ENCODE data around the gene DNASE1L1. TPM values are rescaled to one million over a fixed set of nuclear protein-coding genes. Genes with fewer than 3 reads are reported as not detected.

DNASE1L1 gene
- polyA plus RNA-seq, 3 donors: 26.2 to 64.5 (median 27.2) TPM

DNA sequence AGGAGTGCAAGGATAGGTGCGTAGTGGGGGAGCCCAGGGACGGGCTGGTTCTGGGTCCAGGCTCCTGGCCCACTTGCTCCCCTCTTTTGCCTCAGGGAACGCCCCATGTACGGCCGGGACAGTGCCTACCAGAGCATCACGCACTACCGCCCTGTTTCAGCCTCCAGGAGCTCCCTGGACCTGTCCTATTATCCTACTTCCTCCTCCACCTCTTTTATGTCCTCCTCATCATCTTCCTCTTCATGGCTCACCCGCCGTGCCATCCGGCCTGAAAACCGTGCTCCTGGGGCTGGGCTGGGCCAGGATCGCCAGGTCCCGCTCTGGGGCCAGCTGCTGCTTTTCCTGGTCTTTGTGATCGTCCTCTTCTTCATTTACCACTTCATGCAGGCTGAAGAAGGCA is 28.3 kb downstream of the DNASE1L1 start:
- Histone ChIP-seq H4K20me1 (ENCODE audit: insufficient read depth, low read length) (no peaks in the 10 kb centered on the region), H3K4me2 (replicated peaks; ENCODE audit: extremely low read depth, low read length, poor library complexity, severe bottlenecking) (peak overlapping the region; percentile 73), H3K9ac (ENCODE audit: insufficient read depth, low read length, poor library complexity, severe bottlenecking) (peak overlapping the region; percentile 97), H3K27ac (ENCODE audit: low read depth in 1 of 2, low read length in 2 of 2) (no peak overlapping the region), H3K4me3 (replicated peaks in 1 of 3; ENCODE audit: low read depth in 2 of 3, low read length in 3 of 3) (peak overlapping the region in 1 of 3 experiments; percentile 74), H3K4me1 (ENCODE audit: control insufficient read depth in 1 of 2, insufficient read depth in 2 of 2, low read length in 2 of 2) (peaks cover 34% of the 10 kb centered on the region in 2 donors), H3K36me3 (replicated peaks in 1 of 2; ENCODE audit: control insufficient read depth in 1 of 2, insufficient read depth in 2 of 2, low read length in 2 of 2) (no peaks in the 10 kb centered on the region), H3K79me2 (ENCODE audit: insufficient read depth, low read length) (peaks cover 16% of the 10 kb centered on the region), H3K9me3 (replicated peaks in 1 of 2; ENCODE audit: control insufficient read depth in 1 of 2, insufficient read depth in 1 of 2, low read length in 2 of 2) (no peaks in the 10 kb centered on the region), H3K27me3 (ENCODE audit: control insufficient read depth in 2 of 2, insufficient read depth in 2 of 2, low read length in 2 of 2) (no peaks in the 10 kb centered on the region), H2AFZ (ENCODE audit: insufficient read depth, low read depth, low read length, poor library complexity, severe bottlenecking) (no peak overlapping the region)
- Mint-ChIP-seq H3K27ac (peak overlapping the region; percentile 88 to 95 (median 93)), H3K4me3 (peak overlapping the region; percentile 59 to 84), H3K4me1 (peaks cover 31% of the 10 kb centered on the region), H3K9me3 (peaks cover 0 to 22% (median 4%) of the 10 kb centered on the region in 7 donors), H3K27me3 (ENCODE audit: low read depth in 3 of 3) (peaks cover 0 to 5% (median 0%) of the 10 kb centered on the region in 3 donors), H3K36me3 (peaks cover 5 to 10% of the 10 kb centered on the region in 2 donors)
- 100% methylated on average over 2 of the region's 14 CpGs for WGBS (ENCODE audit: insufficient coverage)
- intact Hi-C loops (cut with micrococcal nuclease): no loop called here
- TF ChIP-seq, protein P1, sequence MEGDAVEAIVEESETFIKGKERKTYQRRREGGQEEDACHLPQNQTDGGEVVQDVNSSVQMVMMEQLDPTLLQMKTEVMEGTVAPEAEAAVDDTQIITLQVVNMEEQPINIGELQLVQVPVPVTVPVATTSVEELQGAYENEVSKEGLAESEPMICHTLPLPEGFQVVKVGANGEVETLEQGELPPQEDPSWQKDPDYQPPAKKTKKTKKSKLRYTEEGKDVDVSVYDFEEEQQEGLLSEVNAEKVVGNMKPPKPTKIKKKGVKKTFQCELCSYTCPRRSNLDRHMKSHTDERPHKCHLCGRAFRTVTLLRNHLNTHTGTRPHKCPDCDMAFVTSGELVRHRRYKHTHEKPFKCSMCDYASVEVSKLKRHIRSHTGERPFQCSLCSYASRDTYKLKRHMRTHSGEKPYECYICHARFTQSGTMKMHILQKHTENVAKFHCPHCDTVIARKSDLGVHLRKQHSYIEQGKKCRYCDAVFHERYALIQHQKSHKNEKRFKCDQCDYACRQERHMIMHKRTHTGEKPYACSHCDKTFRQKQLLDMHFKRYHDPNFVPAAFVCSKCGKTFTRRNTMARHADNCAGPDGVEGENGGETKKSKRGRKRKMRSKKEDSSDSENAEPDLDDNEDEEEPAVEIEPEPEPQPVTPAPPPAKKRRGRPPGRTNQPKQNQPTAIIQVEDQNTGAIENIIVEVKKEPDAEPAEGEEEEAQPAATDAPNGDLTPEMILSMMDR (IDR thresholded peaks at IDR 0.05): no peak
- DNase-seq: no peak

GRCh38 chrX:154380153-154380552 is 28.9 kb downstream of the DNASE1L1 start:
- Histone ChIP-seq H3K4me2 (replicated peaks; ENCODE audit: extremely low read depth, low read length, poor library complexity, severe bottlenecking) (peak overlapping the region; percentile 73), H2AFZ (ENCODE audit: insufficient read depth, low read depth, low read length, poor library complexity, severe bottlenecking) (no peak overlapping the region), H3K4me1 (ENCODE audit: control insufficient read depth in 1 of 2, insufficient read depth in 2 of 2, low read length in 2 of 2) (peaks cover 34 to 35% of the 10 kb centered on the region in 2 donors), H3K36me3 (replicated peaks in 1 of 2; ENCODE audit: control insufficient read depth in 1 of 2, insufficient read depth in 2 of 2, low read length in 2 of 2) (no peaks in the 10 kb centered on the region), H3K9me3 (replicated peaks in 1 of 2; ENCODE audit: control insufficient read depth in 1 of 2, insufficient read depth in 1 of 2, low read length in 2 of 2) (no peaks in the 10 kb centered on the region), H3K4me3 (replicated peaks in 1 of 3; ENCODE audit: low read depth in 2 of 3, low read length in 3 of 3) (peak overlapping the region; percentile 69 to 78 (median 74)), H3K27me3 (ENCODE audit: control insufficient read depth in 2 of 2, insufficient read depth in 2 of 2, low read length in 2 of 2) (no peaks in the 10 kb centered on the region), H3K9ac (ENCODE audit: insufficient read depth, low read length, poor library complexity, severe bottlenecking) (peak overlapping the region; percentile 97), H3K79me2 (ENCODE audit: insufficient read depth, low read length) (peaks cover 16% of the 10 kb centered on the region), H3K27ac (ENCODE audit: low read depth in 1 of 2, low read length in 2 of 2) (peak overlapping the region; percentile 84 to 95), H4K20me1 (ENCODE audit: insufficient read depth, low read length) (no peaks in the 10 kb centered on the region)
- H3K27ac Mint-ChIP-seq: peak overlapping the region; percentile 88 to 95 (median 93)
- TF ChIP-seq, protein P1 (IDR thresholded peaks at IDR 0.05): no peak
- 68% methylated on average over 9 of the region's 13 CpGs for WGBS (ENCODE audit: insufficient coverage)
- H3K36me3 Mint-ChIP-seq: peaks cover 5 to 10% of the 10 kb centered on the region in 2 donors
- intact Hi-C loops (cut with micrococcal nuclease): no loop called here
- peaks cover 0 to 6% (median 2%) of the 10 kb centered on the region in 3 donors for H3K27me3 Mint-ChIP-seq (ENCODE audit: low read depth in 3 of 3)
- peaks cover 31% of the 10 kb centered on the region for H3K4me1 Mint-ChIP-seq
- H3K4me3 Mint-ChIP-seq: peak overlapping the region; percentile 77 to 84
- H3K9me3 Mint-ChIP-seq: peaks cover 0 to 23% (median 4%) of the 10 kb centered on the region in 7 donors
- DNase-seq: no peak
